T-cell (primary cell): ENCODE measurements around the gene RNF213. TPM values are rescaled to one million over a fixed set of nuclear protein-coding genes. Genes with fewer than 3 reads are reported as not detected.
"Not testable (repeated sequence)": the region's sequence is repeated elsewhere in the genome, so short reads cannot be mapped to it uniquely, and the experiment has no call there.

Experiments used
- ATAC-seq, 4 experiments: fragments of 200-7000 bp in 3 of 4; fragments of 150-1000 bp in 1 of 4; cut with Tn5 transposase; replicated peaks in 1 of 4; 1 replicate in 3 of 4; 2 replicates in 1 of 4; pipeline ENCODE4 v1.10.0; 2021; ENCODE audit warnings: moderate library complexity in 3 of 4, mild to moderate bottlenecking in 2 of 4, moderate number of reproducible peaks in 1 of 4
- CTCF ChIA-PET, 2 donors: fragments of 300-600 bp; sonication (Branson Sonifier 250); formaldehyde crosslinking; loops; one replicate each; lab custom pipeline; 2022; ENCODE audit warnings: antibody characterized with exemption in 2 of 2; lab: Charles Lee
- POLR2A ChIA-PET, 2 donors: fragments of 300-600 bp; sonication (Branson Sonifier 250); formaldehyde crosslinking; loops; one replicate each; lab custom pipeline; 2022; ENCODE audit warnings: antibody characterized with exemption in 2 of 2; lab: Charles Lee
- DNase-seq, 35 experiments: peaks; one replicate each; pipeline versions ENCODE4 v3.0.0 to v3.0.0-alpha.2; 2013 to 2023
- H3K27ac ChIP-seq: one replicate; pipeline ENCODE4 v1.5.1; 2013; ENCODE audit warnings: low read length
- H3K27me3 ChIP-seq, 2 experiments: replicated peaks in 1 of 2; 1 replicate in 1 of 2; 2 replicates in 1 of 2; pipeline versions ENCODE4 v1.6.1 to v1.7.0; 2013; ENCODE audit warnings: low read length in 1 of 2, mixed read lengths in 1 of 2; ENCODE audit not compliant: control insufficient read depth in 2 of 2, insufficient read depth in 2 of 2; ENCODE audit errors: extremely low read depth in 1 of 2
- H3K36me3 ChIP-seq, 2 donors: 1 replicate in 1 of 2; 2 replicates in 1 of 2; pipeline versions ENCODE4 v1.6.1 to v1.7.0; 2013; ENCODE audit warnings: low read length in 1 of 2; ENCODE audit not compliant: control insufficient read depth in 2 of 2, insufficient read depth in 1 of 2; ENCODE audit errors: extremely low read depth in 1 of 2
- H3K4me1 ChIP-seq, 2 experiments: 1 replicate in 1 of 2; 2 replicates in 1 of 2; pipeline versions ENCODE4 v1.6.1 to v1.7.0; 2013; ENCODE audit warnings: low read length in 2 of 2, mixed read lengths in 1 of 2; ENCODE audit not compliant: insufficient read depth in 2 of 2, control insufficient read depth in 1 of 2; ENCODE audit errors: extremely low read depth in 1 of 2
- H3K4me3 ChIP-seq, 2 donors: 1 replicate in 1 of 2; 2 replicates in 1 of 2; pipeline versions ENCODE4 v1.5.1 to v1.7.0; 2013; ENCODE audit warnings: mild to moderate bottlenecking in 2 of 2, low read length in 1 of 2, moderate library complexity in 1 of 2; ENCODE audit not compliant: control insufficient read depth in 1 of 2; ENCODE audit errors: extremely low read depth in 1 of 2
- H3K9me3 ChIP-seq: 2 replicates; pipeline ENCODE4 v1.7.0; 2013
- H3K27ac Mint-ChIP-seq, 2 donors: one replicate each; pipeline ENCODE4 v1.8.0; 2020 to 2021; ENCODE audit warnings: mild to moderate bottlenecking in 2 of 2, mixed read lengths in 2 of 2
- H3K27me3 Mint-ChIP-seq, 2 donors: one replicate each; pipeline ENCODE4 v1.8.0; 2021 to 2022; ENCODE audit warnings: mixed read lengths in 2 of 2
- H3K36me3 Mint-ChIP-seq: one replicate; pipeline ENCODE4 v1.8.0; 2021; ENCODE audit warnings: mixed read lengths
- H3K4me1 Mint-ChIP-seq, 3 donors: one replicate each; pipeline ENCODE4 v1.8.0; 2020 to 2022; ENCODE audit warnings: mixed read lengths in 3 of 3, mild to moderate bottlenecking in 1 of 3
- H3K4me3 Mint-ChIP-seq, 3 donors: one replicate each; pipeline ENCODE4 v1.8.0; 2020 to 2022; ENCODE audit warnings: mild to moderate bottlenecking in 3 of 3, mixed read lengths in 3 of 3, moderate library complexity in 3 of 3
- H3K9me3 Mint-ChIP-seq, 3 donors: one replicate each; pipeline ENCODE4 v1.8.0; 2020 to 2022; ENCODE audit warnings: mixed read lengths in 3 of 3
- WGBS: methylation state at CpG from one replicate; pipeline ENCODE4 v1.1.5; 2013; ENCODE audit warnings: missing lambda C conversion rate; ENCODE audit not compliant: insufficient coverage; 5-methylcytosine and 5-hydroxymethylcytosine counted together
- total RNA-seq, 35 experiments: library from RNA in 6 of 35; stranded (reverse) in 6 of 35; fragments of 120-200 nt in 1 of 35; gene quantifications; one replicate each; pipeline versions ENCODE4 v1.2.1 to v1.2.4 and lab custom pipeline; 2013 to 2026

Gene RNF213
- total RNA-seq, 5 donors from 2014 or later (not counting 1 experiment from before 2014, with no cell fraction given) = 433 to 628 (median 590) TPM

GRCh38 chr17:80242505-80242904 lies 18.1 kb upstream of the RNF213 start:
- Histone ChIP-seq H3K27ac (no peak overlapping the region), H3K27me3 (no peaks in the 10 kb centered on the region), H3K4me1 (no peaks in the 10 kb centered on the region), H3K4me3 (no peak overlapping the region), H3K36me3 (peaks cover 7 to 41% of the 10 kb centered on the region in 2 donors), H3K9me3 (no peaks in the 10 kb centered on the region)
- Mint-ChIP-seq H3K4me3 (no peak overlapping the region), H3K36me3 (peaks cover 38% of the 10 kb centered on the region), H3K27ac (no peak overlapping the region), H3K27me3 (no peaks in the 10 kb centered on the region), H3K9me3 (no peaks in the 10 kb centered on the region), H3K4me1 (no peaks in the 10 kb centered on the region)
- ATAC-seq = no peak
- 96% methylated on average over 11 of the region's 14 CpGs for WGBS
- no peak for DNase-seq
- ChIA-PET CTCF (no interaction called here), POLR2A (no interaction called here)

- no peak overlapping the region for H3K27ac Mint-ChIP-seq
Measured at GRCh38 chr17:80243526-80244433, 16.9 kb upstream of the RNF213 start.

GRCh38 chr17:80244448-80244847 lies 16.2 kb upstream of the RNF213 start:
- H3K36me3 Mint-ChIP-seq = peaks cover 29% of the 10 kb centered on the region
- not testable (repeated sequence) for DNase-seq, H3K4me1 ChIP-seq

More at GRCh38 chr17:80243526-80244433, 16.9 kb upstream of the RNF213 start:
- ATAC-seq (no peak), DNase-seq (no peak)
- Histone ChIP-seq H3K4me3 (no peak overlapping the region), H3K9me3 (no peaks in the 10 kb centered on the region), H3K36me3 (peaks cover 7 to 28% of the 10 kb centered on the region in 2 donors), H3K4me1 (no peaks in the 10 kb centered on the region), H3K27me3 (no peaks in the 10 kb centered on the region), H3K27ac (no peak overlapping the region)
- Mint-ChIP-seq H3K27me3 (no peaks in the 10 kb centered on the region), H3K9me3 (no peaks in the 10 kb centered on the region), H3K4me3 (no peak overlapping the region), H3K4me1 (no peaks in the 10 kb centered on the region), H3K36me3 (peaks cover 29% of the 10 kb centered on the region)
- WGBS = 93% methylated on average over 18 of the region's 26 CpGs
- ChIA-PET POLR2A (no interaction called here), CTCF (no interaction called here)

GRCh38 chr17:80244871-80245509 lies 15.7 kb upstream of the RNF213 start:
- ATAC-seq = no peak
- peaks cover 27% of the 10 kb centered on the region for H3K36me3 Mint-ChIP-seq
- POLR2A ChIA-PET = no interaction called here

More at GRCh38 chr17:80244448-80244847, 16.2 kb upstream of the RNF213 start:
- H3K9me3 ChIP-seq, H3K27me3 Mint-ChIP-seq, H3K27ac ChIP-seq, ATAC-seq, H3K4me3 Mint-ChIP-seq, CTCF ChIA-PET, H3K4me3 ChIP-seq, H3K27me3 ChIP-seq, H3K9me3 Mint-ChIP-seq, H3K4me1 Mint-ChIP-seq, H3K27ac Mint-ChIP-seq, POLR2A ChIA-PET: not testable (repeated sequence)
- peaks cover 7 to 27% of the 10 kb centered on the region in 2 donors for H3K36me3 ChIP-seq
- WGBS = 93% methylated on average over 3 of the region's 6 CpGs

GRCh38 chr17:80245566-80246265 lies 14.9 kb upstream of the RNF213 start:
- Mint-ChIP-seq H3K9me3 (no peaks in the 10 kb centered on the region), H3K4me1 (no peaks in the 10 kb centered on the region), H3K27me3 (no peaks in the 10 kb centered on the region), H3K4me3 (no peak overlapping the region), H3K36me3 (peaks cover 24% of the 10 kb centered on the region), H3K27ac (no peak overlapping the region)
- CTCF ChIA-PET = no interaction called here
- Histone ChIP-seq H3K27ac (no peak overlapping the region), H3K4me3 (no peak overlapping the region), H3K36me3 (peaks cover 7 to 27% of the 10 kb centered on the region in 2 donors), H3K4me1 (no peaks in the 10 kb centered on the region), H3K9me3 (no peaks in the 10 kb centered on the region), H3K27me3 (no peaks in the 10 kb centered on the region)
- 90% methylated on average over 14 of the region's 27 CpGs for WGBS
- ATAC-seq (no peak), DNase-seq (no peak)
- POLR2A ChIA-PET = no interaction called here

More at GRCh38 chr17:80244871-80245509, 15.7 kb upstream of the RNF213 start:
- Mint-ChIP-seq H3K4me1 (no peaks in the 10 kb centered on the region), H3K9me3 (no peaks in the 10 kb centered on the region), H3K27ac (no peak overlapping the region), H3K27me3 (no peaks in the 10 kb centered on the region), H3K4me3 (no peak overlapping the region)
- CTCF ChIA-PET = no interaction called here
- Histone ChIP-seq H3K4me1 (no peaks in the 10 kb centered on the region), H3K36me3 (peaks cover 7 to 27% of the 10 kb centered on the region in 2 donors), H3K9me3 (no peaks in the 10 kb centered on the region), H3K27me3 (no peaks in the 10 kb centered on the region), H3K27ac (no peak overlapping the region), H3K4me3 (no peak overlapping the region)
- DNase-seq = no peak
- WGBS = 92% methylated on average over 22 of the region's 22 CpGs

GRCh38 chr17:80246266-80246681 lies 14.4 kb upstream of the RNF213 start:
- Mint-ChIP-seq H3K36me3 (peaks cover 20% of the 10 kb centered on the region), H3K4me3 (no peak overlapping the region), H3K4me1 (no peaks in the 10 kb centered on the region), H3K27ac (no peak overlapping the region), H3K27me3 (no peaks in the 10 kb centered on the region), H3K9me3 (no peaks in the 10 kb centered on the region)
- Histone ChIP-seq H3K27ac (no peak overlapping the region), H3K9me3 (no peaks in the 10 kb centered on the region), H3K36me3 (peaks cover 7 to 24% of the 10 kb centered on the region in 2 donors), H3K4me3 (no peak overlapping the region), H3K27me3 (no peaks in the 10 kb centered on the region), H3K4me1 (no peaks in the 10 kb centered on the region)
- DNase-seq (no peak), ATAC-seq (no peak)
- POLR2A ChIA-PET = no interaction called here
- CTCF ChIA-PET = no interaction called here
- WGBS = 95% methylated on average over 12 of the region's 19 CpGs
